RWPE2 (cell line): ENCODE data around the gene GCN1.

Experiments
- ATAC-seq: fragments of 200-7000 bp; cut with Tn5 transposase; 3 replicates; pipeline ENCODE4 v1.9.1; 2021; ENCODE audit warnings: low read depth
- DNase-seq: peaks from one replicate; pipeline ENCODE4 v3.0.0-alpha.2; 2020; ENCODE audit warnings: low spot score
- H3K27ac ChIP-seq: fragments of 450-650 bp; 2 replicates; pipeline ENCODE4 v1.5.1; 2017; ENCODE audit warnings: mild to moderate bottlenecking; ENCODE audit not compliant: poor library complexity, severe bottlenecking
- H3K27me3 ChIP-seq: fragments of 250-450 bp; sonication (Bioruptor Pico); 2 replicates; pipeline ENCODE4 v1.5.1; 2021; ENCODE audit warnings: mild to moderate bottlenecking, moderate library complexity; ENCODE audit not compliant: insufficient read depth, poor library complexity, severe bottlenecking
- H3K36me3 ChIP-seq: fragments of 250-450 bp; sonication (Bioruptor Pico); 2 replicates; pipeline ENCODE4 v1.5.1; 2020; ENCODE audit warnings: low read depth, mild to moderate bottlenecking, moderate library complexity
- H3K4me1 ChIP-seq: fragments of 250-450 bp; sonication (Bioruptor Pico); 2 replicates; pipeline ENCODE4 v1.5.1; 2021; ENCODE audit warnings: mild to moderate bottlenecking, moderate library complexity; ENCODE audit not compliant: insufficient read depth, poor library complexity, severe bottlenecking
- H3K4me3 ChIP-seq: fragments of 250-450 bp; sonication (Bioruptor Pico); 2 replicates; pipeline ENCODE4 v1.5.1; 2021; ENCODE audit warnings: mild to moderate bottlenecking, moderate library complexity; ENCODE audit not compliant: severe bottlenecking
- H3K9me3 ChIP-seq: fragments of 250-450 bp; sonication (Bioruptor Pico); 2 replicates; pipeline ENCODE4 v1.5.1; 2021; ENCODE audit warnings: mild to moderate bottlenecking, moderate library complexity; ENCODE audit not compliant: severe bottlenecking
- CTCF ChIP-seq: fragments of 450-650 bp; IDR thresholded peaks from one replicate; pipeline ENCODE4 v1.5.1; 2017; ENCODE audit warnings: mild to moderate bottlenecking, moderate library complexity; ENCODE audit not compliant: poor library complexity, severe bottlenecking

GCN1 gene

GRCh38 chr12:120148011-120148410, 46.5 kb downstream of the GCN1 start:
- no peaks in the 10 kb centered on the region for H3K27me3 ChIP-seq
- no peaks in the 10 kb centered on the region for H3K9me3 ChIP-seq
- H3K4me3 ChIP-seq = no peak overlapping the region
- ATAC-seq (no peak), DNase-seq (no peak)
- H3K27ac ChIP-seq = no peak overlapping the region
- peaks cover 91% of the 10 kb centered on the region for H3K36me3 ChIP-seq
- no peak for TF ChIP-seq CTCF
- no peaks in the 10 kb centered on the region for H3K4me1 ChIP-seq

DNA sequence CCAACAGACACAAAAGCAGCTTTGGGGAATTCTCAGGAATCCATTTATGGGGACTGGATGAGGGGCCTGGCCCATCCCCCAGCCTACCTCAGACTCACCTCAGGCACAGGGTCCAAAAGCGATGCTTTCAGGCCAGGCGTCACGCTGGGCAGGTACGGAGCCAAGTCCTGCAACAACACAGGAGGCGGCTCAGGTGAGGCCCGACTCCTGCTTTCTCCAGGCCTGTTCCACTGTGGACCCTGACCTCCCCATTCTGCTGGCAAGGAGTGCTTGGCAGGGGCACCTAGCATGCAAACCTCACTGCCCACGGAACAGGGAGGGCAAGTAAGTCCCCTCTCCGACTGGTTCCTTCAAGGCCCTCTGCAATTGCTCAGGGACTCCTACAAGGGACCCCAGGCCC, 49.4 kb downstream of the GCN1 start:
- Histone ChIP-seq H3K36me3 (peaks cover 100% of the 10 kb centered on the region), H3K27me3 (no peaks in the 10 kb centered on the region), H3K9me3 (no peaks in the 10 kb centered on the region), H3K27ac (no peak overlapping the region), H3K4me3 (no peak overlapping the region), H3K4me1 (no peaks in the 10 kb centered on the region)
- no peak for ATAC-seq
- TF ChIP-seq CTCF = no peak
- no peak for DNase-seq

DNA sequence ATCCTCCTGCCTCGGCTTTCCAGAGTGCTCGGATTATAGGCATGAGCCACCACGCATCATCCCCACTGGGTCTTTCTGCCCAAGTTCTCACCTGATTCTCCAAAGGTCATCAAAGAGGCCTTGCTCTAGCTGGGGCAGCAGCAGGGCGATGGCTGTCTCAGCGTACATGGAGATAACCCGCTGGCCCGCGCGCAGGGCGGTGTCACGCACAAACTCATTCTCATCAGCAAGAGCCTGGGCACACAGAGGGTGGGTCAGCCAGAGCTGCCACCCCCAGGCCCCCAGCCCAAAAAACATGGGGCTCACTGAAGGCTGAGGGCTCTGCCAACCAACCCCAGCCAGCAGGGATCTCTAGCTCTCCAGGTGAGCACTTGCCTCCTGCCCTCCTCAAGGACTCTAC, 50.3 kb downstream of the GCN1 start:
- H3K4me3 ChIP-seq = no peak overlapping the region
- DNase-seq = no peak
- no peak overlapping the region for H3K27ac ChIP-seq
- H3K27me3 ChIP-seq = no peaks in the 10 kb centered on the region
- H3K9me3 ChIP-seq = no peaks in the 10 kb centered on the region
- peaks cover 98% of the 10 kb centered on the region for H3K36me3 ChIP-seq
- no peak for TF ChIP-seq CTCF
- H3K4me1 ChIP-seq = no peaks in the 10 kb centered on the region
- ATAC-seq = no peak

DNA sequence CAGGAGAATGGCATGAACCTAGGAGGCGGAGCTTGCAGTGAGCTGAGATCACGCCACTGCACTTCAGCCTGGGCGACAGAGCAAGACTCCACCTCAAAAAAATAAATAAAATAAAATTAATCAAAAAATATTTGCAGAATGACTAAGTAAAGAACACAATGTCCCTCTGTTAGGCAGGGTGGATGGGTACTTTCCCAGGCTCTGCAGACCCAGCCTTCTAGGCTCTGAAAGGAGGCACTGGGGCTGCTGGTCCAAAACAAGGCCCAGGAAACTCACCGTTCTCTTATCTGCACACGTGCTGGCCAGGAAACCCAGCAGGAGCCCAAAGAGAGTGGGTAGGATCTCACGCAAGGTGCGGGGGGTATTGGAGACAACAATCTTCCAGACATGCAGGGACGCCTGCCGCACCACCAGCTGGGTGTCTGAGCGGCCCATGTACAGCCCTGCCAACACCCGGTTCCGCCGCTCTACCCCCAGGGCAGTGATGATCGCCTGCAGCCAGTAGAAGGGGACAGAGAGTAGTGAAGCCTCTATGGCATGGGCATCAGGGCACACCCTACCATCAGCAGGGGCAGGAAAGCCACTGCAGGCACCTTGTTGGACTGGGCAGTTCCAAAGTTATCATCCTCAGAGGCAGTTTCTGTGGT, 52.2 kb downstream of the GCN1 start:
- DNase-seq (no peak), ATAC-seq (no peak; the same call in 2 of the 3 replicates)
- no peaks in the 10 kb centered on the region for H3K4me1 ChIP-seq
- H3K36me3 ChIP-seq = peaks cover 98% of the 10 kb centered on the region
- H3K4me3 ChIP-seq = no peak overlapping the region
- no peak overlapping the region for H3K27ac ChIP-seq
- TF ChIP-seq CTCF = no peak
- no peaks in the 10 kb centered on the region for H3K9me3 ChIP-seq
- H3K27me3 ChIP-seq = no peaks in the 10 kb centered on the region

GRCh38 chr12:120141336-120141735, 53.2 kb downstream of the GCN1 start:
- Histone ChIP-seq H3K27me3 (no peaks in the 10 kb centered on the region), H3K27ac (no peak overlapping the region), H3K4me3 (no peak overlapping the region), H3K9me3 (no peaks in the 10 kb centered on the region), H3K36me3 (peaks cover 98% of the 10 kb centered on the region), H3K4me1 (no peaks in the 10 kb centered on the region)
- no peak for ATAC-seq
- DNase-seq = no peak
- no peak for TF ChIP-seq CTCF
